ENCODE measurements around the gene OR6X1.

The OR6X1 gene, protein sequence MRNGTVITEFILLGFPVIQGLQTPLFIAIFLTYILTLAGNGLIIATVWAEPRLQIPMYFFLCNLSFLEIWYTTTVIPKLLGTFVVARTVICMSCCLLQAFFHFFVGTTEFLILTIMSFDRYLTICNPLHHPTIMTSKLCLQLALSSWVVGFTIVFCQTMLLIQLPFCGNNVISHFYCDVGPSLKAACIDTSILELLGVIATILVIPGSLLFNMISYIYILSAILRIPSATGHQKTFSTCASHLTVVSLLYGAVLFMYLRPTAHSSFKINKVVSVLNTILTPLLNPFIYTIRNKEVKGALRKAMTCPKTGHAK

DNA sequence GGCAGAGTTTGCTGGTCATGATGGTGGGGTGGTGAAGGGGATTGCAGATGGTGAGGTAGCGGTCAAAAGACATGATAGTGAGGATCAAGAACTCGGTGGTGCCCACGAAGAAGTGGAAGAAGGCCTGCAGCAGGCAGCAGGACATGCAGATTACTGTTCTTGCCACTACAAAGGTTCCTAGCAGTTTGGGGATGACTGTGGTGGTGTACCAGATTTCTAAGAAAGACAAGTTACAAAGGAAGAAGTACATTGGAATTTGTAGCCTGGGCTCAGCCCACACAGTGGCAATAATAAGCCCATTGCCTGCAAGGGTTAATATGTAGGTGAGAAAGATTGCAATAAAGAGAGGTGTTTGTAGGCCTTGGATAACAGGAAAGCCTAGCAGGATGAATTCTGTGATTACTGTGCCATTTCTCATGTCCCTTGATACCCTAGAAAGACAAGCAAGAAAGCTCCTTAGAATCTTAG is at the start of gene OR6X1:
Gene OR6X1 (minus strand): TSS at position 418 of the 468 bp plus-strand sequence. CDS start 0 bp downstream, at position 418.
- TF ChIP-seq, protein P1, sequence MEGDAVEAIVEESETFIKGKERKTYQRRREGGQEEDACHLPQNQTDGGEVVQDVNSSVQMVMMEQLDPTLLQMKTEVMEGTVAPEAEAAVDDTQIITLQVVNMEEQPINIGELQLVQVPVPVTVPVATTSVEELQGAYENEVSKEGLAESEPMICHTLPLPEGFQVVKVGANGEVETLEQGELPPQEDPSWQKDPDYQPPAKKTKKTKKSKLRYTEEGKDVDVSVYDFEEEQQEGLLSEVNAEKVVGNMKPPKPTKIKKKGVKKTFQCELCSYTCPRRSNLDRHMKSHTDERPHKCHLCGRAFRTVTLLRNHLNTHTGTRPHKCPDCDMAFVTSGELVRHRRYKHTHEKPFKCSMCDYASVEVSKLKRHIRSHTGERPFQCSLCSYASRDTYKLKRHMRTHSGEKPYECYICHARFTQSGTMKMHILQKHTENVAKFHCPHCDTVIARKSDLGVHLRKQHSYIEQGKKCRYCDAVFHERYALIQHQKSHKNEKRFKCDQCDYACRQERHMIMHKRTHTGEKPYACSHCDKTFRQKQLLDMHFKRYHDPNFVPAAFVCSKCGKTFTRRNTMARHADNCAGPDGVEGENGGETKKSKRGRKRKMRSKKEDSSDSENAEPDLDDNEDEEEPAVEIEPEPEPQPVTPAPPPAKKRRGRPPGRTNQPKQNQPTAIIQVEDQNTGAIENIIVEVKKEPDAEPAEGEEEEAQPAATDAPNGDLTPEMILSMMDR (IDR thresholded peaks at IDR 0.05), result no peak
- H3K36me3 ChIP-seq, result no peaks in the 10 kb centered on the region
- H3K4me1 ChIP-seq, result no peaks in the 10 kb centered on the region
- no peak for DNase-seq
- no peak within 1 kb of the TSS for H3K27ac ChIP-seq
- H3K27me3 ChIP-seq, result no peaks in the 10 kb centered on the region
- no peaks in the 10 kb centered on the region for H3K9me3 ChIP-seq
- H3K4me3 ChIP-seq, result no peak within 1 kb of the TSS
- intact Hi-C loops (cut with DNase I; ENCODE audit: low total_unique reads), result no loop called here

DNA sequence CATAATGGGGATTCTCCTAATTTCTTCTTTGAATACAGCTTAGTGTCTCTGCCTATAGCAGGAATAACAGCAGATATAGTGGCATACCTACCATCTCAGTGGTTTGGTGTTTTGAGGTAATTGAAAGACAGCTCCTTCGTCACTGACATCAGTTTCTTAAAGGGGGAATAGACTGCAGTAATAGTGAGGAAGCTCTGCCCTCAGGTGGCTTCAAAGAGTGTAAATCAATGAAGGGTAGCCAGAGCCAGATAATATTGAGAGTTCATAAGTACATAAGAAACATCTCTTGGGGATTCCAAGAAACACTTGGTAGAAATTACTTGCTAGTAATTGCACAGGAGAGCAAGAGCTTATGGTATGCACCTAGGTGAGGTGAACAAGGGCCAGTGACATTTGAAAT is 47.4 kb upstream of the OR6X1 start:
- H3K27me3 ChIP-seq, result no peaks in the 10 kb centered on the region
- no peaks in the 10 kb centered on the region for H3K9me3 ChIP-seq
- TF ChIP-seq, protein P1 (IDR thresholded peaks at IDR 0.05), result no peak
- H3K27ac ChIP-seq, result no peak overlapping the region
- no peaks in the 10 kb centered on the region for H3K4me1 ChIP-seq
- H3K4me3 ChIP-seq, result no peak overlapping the region
- no peaks in the 10 kb centered on the region for H3K36me3 ChIP-seq
- intact Hi-C loops (cut with DNase I; ENCODE audit: low total_unique reads), result no loop called here
- DNase-seq, result no peak

DNA sequence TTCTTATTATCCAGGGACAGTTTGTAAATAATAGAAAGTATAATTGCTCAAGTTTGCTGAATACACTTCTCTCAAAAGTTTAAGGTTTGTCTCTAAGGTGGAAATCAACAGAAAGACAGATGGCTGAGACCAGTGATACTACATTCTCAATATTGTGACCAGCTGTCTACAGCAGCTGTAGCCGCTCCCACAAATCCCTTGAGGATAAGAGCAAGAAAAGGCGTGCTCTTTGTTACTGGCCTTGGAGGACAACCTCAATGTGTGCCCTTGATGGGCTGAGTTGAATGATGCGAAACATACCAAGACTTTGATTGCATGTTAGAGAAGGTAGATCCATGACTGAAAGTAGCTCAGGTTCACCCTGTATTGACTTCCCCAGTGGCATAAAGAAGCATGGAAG is 45.7 kb upstream of the OR6X1 start:
- Histone ChIP-seq H3K4me1 (no peaks in the 10 kb centered on the region), H3K4me3 (no peak overlapping the region), H3K36me3 (no peaks in the 10 kb centered on the region), H3K27me3 (no peaks in the 10 kb centered on the region), H3K9me3 (no peaks in the 10 kb centered on the region), H3K27ac (no peak overlapping the region)
- TF ChIP-seq, protein P1 (IDR thresholded peaks at IDR 0.05), result no peak
- DNase-seq, result no peak
- intact Hi-C loops (cut with DNase I; ENCODE audit: low total_unique reads), result no loop called here

DNA sequence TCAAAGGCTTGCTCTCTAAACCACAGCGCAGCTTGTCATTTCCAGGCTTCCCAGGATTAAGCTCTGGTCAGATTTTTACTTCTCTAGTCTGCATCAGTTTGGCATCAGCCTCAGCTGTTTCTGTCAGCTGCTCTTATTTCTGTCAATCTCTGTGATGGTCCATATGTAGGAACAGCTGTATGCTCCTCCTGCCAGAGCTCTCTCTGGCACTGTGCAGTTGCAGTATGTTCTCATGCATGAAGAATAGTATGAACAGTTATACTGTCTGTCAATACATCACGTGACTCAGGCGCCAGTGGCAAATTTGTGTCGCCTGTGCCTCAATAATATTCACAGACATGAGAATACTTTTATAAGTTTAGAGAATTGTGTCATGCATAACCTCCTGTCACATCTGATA is 45.1 kb upstream of the OR6X1 start:
- Histone ChIP-seq H3K27me3 (no peaks in the 10 kb centered on the region), H3K36me3 (no peaks in the 10 kb centered on the region), H3K4me3 (no peak overlapping the region), H3K4me1 (no peaks in the 10 kb centered on the region), H3K9me3 (no peaks in the 10 kb centered on the region), H3K27ac (no peak overlapping the region)
- TF ChIP-seq, protein P1 (IDR thresholded peaks at IDR 0.05), result no peak
- intact Hi-C loops (cut with DNase I; ENCODE audit: low total_unique reads), result no loop called here
- DNase-seq, result no peak

DNA sequence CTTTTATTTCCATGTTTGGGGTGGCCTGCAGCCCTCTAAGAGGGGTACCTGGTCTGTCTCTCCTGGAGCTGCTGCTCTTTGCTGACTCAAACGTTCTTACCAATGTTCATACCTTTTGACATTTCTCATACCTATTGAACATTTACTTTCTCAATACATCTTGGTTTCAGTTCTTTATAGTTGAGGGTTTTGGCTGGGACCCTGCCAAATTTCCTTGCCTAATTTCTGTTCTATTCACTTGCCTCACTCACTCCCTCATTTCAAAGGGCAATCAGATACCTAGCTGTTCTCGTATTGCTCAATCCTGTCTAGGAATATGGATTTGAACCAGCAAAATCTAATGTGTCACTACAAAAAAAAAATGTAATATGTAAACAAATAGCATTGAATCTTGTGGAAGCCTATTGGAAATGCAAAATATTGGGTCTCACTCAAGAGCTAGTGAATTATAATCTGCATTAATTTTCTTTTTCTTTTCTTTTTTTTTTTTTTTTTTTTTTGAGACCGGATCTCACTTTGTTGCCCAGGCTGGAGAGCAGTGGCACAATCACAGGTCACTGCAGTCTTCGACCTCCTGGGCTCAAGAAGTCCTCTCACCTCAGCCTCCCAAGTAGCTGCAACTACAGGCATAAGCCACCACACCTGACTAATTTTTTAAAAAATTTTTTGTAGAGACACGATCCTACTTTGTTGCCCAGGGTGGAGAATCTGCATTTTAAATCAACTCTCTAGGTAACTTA is 44.4 kb upstream of the OR6X1 start:
- H3K27me3 ChIP-seq, result no peaks in the 10 kb centered on the region
- no peak for DNase-seq
- no peak overlapping the region for H3K27ac ChIP-seq
- TF ChIP-seq, protein P1 (IDR thresholded peaks at IDR 0.05), result no peak
- H3K4me3 ChIP-seq, result no peak overlapping the region
- no peaks in the 10 kb centered on the region for H3K36me3 ChIP-seq
- no peaks in the 10 kb centered on the region for H3K4me1 ChIP-seq
- H3K9me3 ChIP-seq, result no peaks in the 10 kb centered on the region
- intact Hi-C loops (cut with DNase I; ENCODE audit: low total_unique reads), result no loop called here

All from tibial artery (tissue), 4 donors.